Endothelial cell of umbilical vein (primary cell): ENCODE results near the gene TBC1D10B. TPM values are rescaled to one million over a fixed set of nuclear protein-coding genes. Genes with fewer than 3 reads are reported as not detected.

ENCODE experiments used
- BruUV-seq: library from RNA; stranded (reverse); fragments of 400-500 nt; replicated peaks from 2 replicates; lab custom pipeline; 2021; lab: Mats Ljungman, UMichigan
- CTCF ChIA-PET: fragments of 300-600, 350-600 bp; sonication (Branson Sonifier 250); formaldehyde crosslinking; loops from one replicate; lab custom pipeline; 2021; ENCODE audit warnings: antibody characterized with exemption, inconsistent platforms; lab: Charles Lee
- POLR2A ChIA-PET: fragments of 300-600, 350-600 bp; sonication (Branson Sonifier 250); formaldehyde crosslinking; loops from one replicate; lab custom pipeline; 2021; ENCODE audit warnings: antibody characterized with exemption, inconsistent platforms; lab: Charles Lee
- DNase-seq: peaks from one replicate; pipeline ENCODE4 v3.0.0-alpha.2; 2011; ENCODE audit warnings: low read depth, low spot score
- FAIRE-seq: peaks from 2 replicates; lab custom pipeline; 2011; peaks lifted over from hg19 to GRCh38; lab: Jason Lieb, UNC
- H2AFZ ChIP-seq: 2 replicates; pipeline ENCODE4 v1.6.0; 2012; ENCODE audit warnings: low read depth, low read length, control low read depth, inconsistent platforms
- H3K27ac ChIP-seq: 2 replicates; pipeline ENCODE4 v1.5.1; 2011; ENCODE audit warnings: low read depth, mild to moderate bottlenecking, control low read depth, low read length, moderate library complexity; ENCODE audit not compliant: insufficient read depth
- H3K27me3 ChIP-seq, 2 experiments: 2 replicates each; pipeline versions ENCODE4 v1.6.0 to v1.6.1; 2011; ENCODE audit warnings: low read length in 2 of 2, mixed read lengths in 1 of 2; ENCODE audit not compliant: control insufficient read depth in 2 of 2, insufficient read depth in 2 of 2
- H3K36me3 ChIP-seq, 2 experiments: 2 replicates in 1 of 2; 3 replicates in 1 of 2; pipeline ENCODE4 v1.5.1; 2011; ENCODE audit warnings: low read length in 2 of 2, mild to moderate bottlenecking in 1 of 2, moderate library complexity in 1 of 2; ENCODE audit not compliant: control insufficient read depth in 2 of 2, insufficient read depth in 2 of 2; ENCODE audit errors: extremely low read depth in 1 of 2
- H3K4me1 ChIP-seq: 3 replicates; pipeline ENCODE4 v1.5.1; 2011; ENCODE audit warnings: mild to moderate bottlenecking, low read length; ENCODE audit not compliant: control insufficient read depth, insufficient read depth; ENCODE audit errors: extremely low read depth
- H3K4me2 ChIP-seq: 2 replicates; pipeline ENCODE4 v1.6.1; 2011; ENCODE audit warnings: low read length, control low read depth, mixed read lengths; ENCODE audit not compliant: insufficient read depth
- H3K4me3 ChIP-seq, 3 experiments: fragments of 200-600 bp in 1 of 3; sonication (generic), shearing (Covaris generic) in 1 of 3; replicated peaks in 1 of 3; 2 replicates each; pipeline ENCODE4 v1.5.1; 2011 to 2016; ENCODE audit warnings: control low read depth in 3 of 3, low read length in 3 of 3, mild to moderate bottlenecking in 2 of 3, inconsistent platforms in 1 of 3, low read depth in 1 of 3, moderate library complexity in 1 of 3; ENCODE audit not compliant: insufficient read depth in 1 of 3
- H3K79me2 ChIP-seq: 2 replicates; pipeline ENCODE4 v1.6.0; 2012; ENCODE audit warnings: low read length, inconsistent platforms; ENCODE audit not compliant: control insufficient read depth, insufficient read depth
- H3K9ac ChIP-seq: replicated peaks from 2 replicates; pipeline ENCODE3; 2011; ENCODE audit warnings: low read length, control low read depth; ENCODE audit not compliant: insufficient read depth; ENCODE audit errors: extremely low read depth
- H3K9me1 ChIP-seq: replicated peaks from 3 replicates; pipeline ENCODE4 v1.6.0; 2011; ENCODE audit warnings: mild to moderate bottlenecking, low read length; ENCODE audit not compliant: control insufficient read depth, insufficient read depth; ENCODE audit errors: extremely low read depth
- H3K9me3 ChIP-seq: replicated peaks from 2 replicates; pipeline ENCODE4 v1.5.1; 2012; ENCODE audit warnings: low read length, inconsistent platforms; ENCODE audit not compliant: control insufficient read depth, insufficient read depth
- H4K20me1 ChIP-seq: replicated peaks from 2 replicates; pipeline ENCODE3; 2011; ENCODE audit warnings: mild to moderate bottlenecking, low read length; ENCODE audit not compliant: control insufficient read depth, insufficient read depth; ENCODE audit errors: extremely low read depth
- EZH2 ChIP-seq: IDR thresholded peaks from 2 replicates; pipeline ENCODE4 v1.6.1; 2012; ENCODE audit warnings: borderline replicate concordance, low read depth, mild to moderate bottlenecking, moderate library complexity, low read length, inconsistent platforms; ENCODE audit not compliant: severe bottlenecking
- FOS ChIP-seq: IDR thresholded peaks from 2 replicates; pipeline ENCODE4 v1.6.1; 2011; ENCODE audit warnings: mild to moderate bottlenecking, low read length, moderate library complexity, borderline replicate concordance; ENCODE audit not compliant: insufficient read depth
- GATA2 ChIP-seq: IDR thresholded peaks from 2 replicates; pipeline ENCODE4 v1.7.0; 2011; ENCODE audit warnings: low read depth, mild to moderate bottlenecking, moderate library complexity, mixed read lengths, low read length; ENCODE audit not compliant: insufficient read length, insufficient read depth
- JUN ChIP-seq: IDR thresholded peaks from 2 replicates; pipeline ENCODE4 v1.6.1; 2011; ENCODE audit warnings: borderline replicate concordance, low read depth; ENCODE audit not compliant: insufficient read length, insufficient read depth
- MYC ChIP-seq: IDR thresholded peaks from one replicate; pipeline ENCODE4 v1.6.1; 2011; ENCODE audit warnings: mild to moderate bottlenecking, low read depth, low read length
- POLR2A ChIP-seq: IDR thresholded peaks from 2 replicates; pipeline ENCODE4 v1.6.1; 2012; ENCODE audit warnings: low read depth, mild to moderate bottlenecking, control low read depth, low read length
- POLR2AphosphoS5 ChIP-seq: IDR thresholded peaks from 2 replicates; pipeline ENCODE4 v1.6.1; 2012; ENCODE audit warnings: low read depth, mild to moderate bottlenecking, control low read depth, low read length, moderate library complexity; ENCODE audit not compliant: insufficient read depth
- dilution Hi-C: fragments of 300-500 bp; cut with MboI; formaldehyde crosslinking; loops from one replicate; pipeline ENCODE4 v1.15.0; 2019; ENCODE audit warnings: low sequenced_read_pairs; ENCODE audit not compliant: extremely low pct_ligation_motif_present
- intact Hi-C: fragments of 100-400 bp; cut with micrococcal nuclease; formaldehyde crosslinking; loops from one replicate; pipeline ENCODE4 v1.10.0; 2022
- polyA plus RNA-seq, 4 experiments: library from polyadenylated mRNA; depleted of rRNA in 3 of 4; stranded (reverse) in 3 of 4; unstranded in 1 of 4; fragments of >200 nt; gene quantifications; 2 replicates each; pipeline versions ENCODE4 v1.2.1 to v1.2.3, GENCODE V29; 2011 to 2012; ENCODE audit warnings: missing spikeins in 1 of 4
- total RNA-seq: library from RNA; stranded (reverse); gene quantifications from 2 replicates; pipeline ENCODE4 v1.2.3, GENCODE V29; 2021
- TF ChIP-seq, protein P1 (sequence below): IDR thresholded peaks from 2 replicates; pipeline ENCODE4 v1.6.1; 2011; ENCODE audit not compliant: insufficient read depth, insufficient read length
- TF ChIP-seq, protein P2 (sequence below), 2 donors: IDR thresholded peaks; 1 replicate in 1 of 2; 2 replicates in 1 of 2; pipeline ENCODE4 v1.5.1; 2011; ENCODE audit warnings: low read length in 2 of 2, mild to moderate bottlenecking in 2 of 2, moderate library complexity in 2 of 2, control low read depth in 1 of 2, inconsistent platforms in 1 of 2, low read depth in 1 of 2; ENCODE audit not compliant: insufficient read depth in 1 of 2; ENCODE audit errors: extremely low read depth in 1 of 2

TBC1D10B gene
- total and polyA plus RNA-seq, 2 donors (not counting 3 experiments of a cell fraction or from before 2014, with no cell fraction given): 37.0 to 63.0 TPM

- ChIA-PET POLR2A (no interaction called here), CTCF (no interaction called here)
- BruUV-seq: no TSS peak
- TF ChIP-seq, protein P1, sequence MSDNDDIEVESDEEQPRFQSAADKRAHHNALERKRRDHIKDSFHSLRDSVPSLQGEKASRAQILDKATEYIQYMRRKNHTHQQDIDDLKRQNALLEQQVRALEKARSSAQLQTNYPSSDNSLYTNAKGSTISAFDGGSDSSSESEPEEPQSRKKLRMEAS: no peak
- TF ChIP-seq EZH2: no peak
- TF ChIP-seq, protein P2, sequence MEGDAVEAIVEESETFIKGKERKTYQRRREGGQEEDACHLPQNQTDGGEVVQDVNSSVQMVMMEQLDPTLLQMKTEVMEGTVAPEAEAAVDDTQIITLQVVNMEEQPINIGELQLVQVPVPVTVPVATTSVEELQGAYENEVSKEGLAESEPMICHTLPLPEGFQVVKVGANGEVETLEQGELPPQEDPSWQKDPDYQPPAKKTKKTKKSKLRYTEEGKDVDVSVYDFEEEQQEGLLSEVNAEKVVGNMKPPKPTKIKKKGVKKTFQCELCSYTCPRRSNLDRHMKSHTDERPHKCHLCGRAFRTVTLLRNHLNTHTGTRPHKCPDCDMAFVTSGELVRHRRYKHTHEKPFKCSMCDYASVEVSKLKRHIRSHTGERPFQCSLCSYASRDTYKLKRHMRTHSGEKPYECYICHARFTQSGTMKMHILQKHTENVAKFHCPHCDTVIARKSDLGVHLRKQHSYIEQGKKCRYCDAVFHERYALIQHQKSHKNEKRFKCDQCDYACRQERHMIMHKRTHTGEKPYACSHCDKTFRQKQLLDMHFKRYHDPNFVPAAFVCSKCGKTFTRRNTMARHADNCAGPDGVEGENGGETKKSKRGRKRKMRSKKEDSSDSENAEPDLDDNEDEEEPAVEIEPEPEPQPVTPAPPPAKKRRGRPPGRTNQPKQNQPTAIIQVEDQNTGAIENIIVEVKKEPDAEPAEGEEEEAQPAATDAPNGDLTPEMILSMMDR (IDR thresholded peaks at IDR 0.05; ENCODE audit: extremely low read depth in 1 of 2, insufficient read depth in 1 of 2, low read depth in 1 of 2, low read length in 2 of 2): no peak
- TF ChIP-seq MYC: no peak
- TF ChIP-seq FOS: no peak
- no peak for TF ChIP-seq GATA2
- no peak for TF ChIP-seq POLR2A
- TF ChIP-seq JUN: no peak
- no peak for TF ChIP-seq POLR2AphosphoS5
- H3K9ac ChIP-seq: no peak overlapping the region
- no peaks in the 10 kb centered on the region for H3K9me1 ChIP-seq
- H3K4me3 ChIP-seq: no peak overlapping the region
- dilution Hi-C loops: no loop called here
- peaks cover 24% of the 10 kb centered on the region for H3K4me1 ChIP-seq
- H3K36me3 ChIP-seq: peaks cover 6 to 10% of the 10 kb centered on the region in 2 experiments
- intact Hi-C loops: no loop called here
- no peaks in the 10 kb centered on the region for H3K27me3 ChIP-seq
- no peak overlapping the region for H3K4me2 ChIP-seq
- no peaks in the 10 kb centered on the region for H3K9me3 ChIP-seq
- H4K20me1 ChIP-seq: no peaks in the 10 kb centered on the region
- no peak for DNase-seq
- FAIRE-seq: no peak
- no peak overlapping the region for H3K27ac ChIP-seq
- peaks cover 72% of the 10 kb centered on the region for H3K79me2 ChIP-seq
- no peak overlapping the region for H2AFZ ChIP-seq
These were observed 3.8 kb downstream of the TBC1D10B start for GRCh38 chr16:30366511-30366910.
